Activated effector memory CD4-positive, alpha-beta T cell treated with Interleukin-2 at 50 U/mL for 16 hours (primary cell): ENCODE measurements around the gene RFTN1.

Source experiments
- DNase-seq: peaks from one replicate; pipeline ENCODE4 v3.0.0-alpha.2; 2020

Gene RFTN1

GRCh38 chr3:16461463-16462245 is 51.8 kb downstream of the RFTN1 start:
- DNase-seq: no peak

- DNase-seq: no peak
Measured at GRCh38 chr3:16460886-16461285, 52.6 kb downstream of the RFTN1 start.

- DNase-seq: no peak
Measured at GRCh38 chr3:16460273-16460672, 53.2 kb downstream of the RFTN1 start.

GRCh38 chr3:16456784-16457415 is 56.6 kb downstream of the RFTN1 start:
- DNase-seq: no peak

GRCh38 chr3:16455966-16456365 is 57.5 kb downstream of the RFTN1 start:
- DNase-seq: no peak

- no peak for DNase-seq
Measured at GRCh38 chr3:16455001-16455400, 58.5 kb downstream of the RFTN1 start.

GRCh38 chr3:16452261-16452660 is 61.2 kb downstream of the RFTN1 start:
- DNase-seq: no peak

GRCh38 chr3:16449369-16449768 is 64.1 kb downstream of the RFTN1 start:
- no peak for DNase-seq

GRCh38 chr3:16448639-16449070 is 64.8 kb downstream of the RFTN1 start:
- no peak for DNase-seq

- DNase-seq: no peak
Measured at GRCh38 chr3:16447135-16447534, 66.4 kb downstream of the RFTN1 start.

- DNase-seq: no peak
Measured at GRCh38 chr3:16444344-16444743, 69.2 kb downstream of the RFTN1 start.

- DNase-seq: no peak
Measured at GRCh38 chr3:16442730-16443129, 70.8 kb downstream of the RFTN1 start.

GRCh38 chr3:16441371-16441875 is 72.1 kb downstream of the RFTN1 start:
- no peak for DNase-seq

GRCh38 chr3:16439848-16440708 is 73.4 kb downstream of the RFTN1 start:
- no peak for DNase-seq

- DNase-seq: no peak
Measured at GRCh38 chr3:16439163-16439847, 74.2 kb downstream of the RFTN1 start.

GRCh38 chr3:16437640-16438039 is 75.9 kb downstream of the RFTN1 start:
- DNase-seq: no peak

GRCh38 chr3:16433701-16434151 is 79.8 kb downstream of the RFTN1 start:
- DNase-seq: no peak

- DNase-seq: no peak
Measured at GRCh38 chr3:16432714-16433113, 80.8 kb downstream of the RFTN1 start.

GRCh38 chr3:16430717-16431630 is 82.5 kb downstream of the RFTN1 start:
- DNase-seq: no peak

GRCh38 chr3:16429086-16429485 is 84.4 kb downstream of the RFTN1 start:
- DNase-seq: no peak

- no peak for DNase-seq
Measured at GRCh38 chr3:16428612-16429011, 84.9 kb downstream of the RFTN1 start.
